Upper lobe of left lung (tissue), 6 donors: ENCODE results near the gene GABBR2. TPM values are rescaled to one million over a fixed set of nuclear protein-coding genes. Genes with fewer than 3 reads are reported as not detected.

Source experiments
- ATAC-seq, 2 donors: fragments of 200-7000 bp; cut with Tn5 transposase; one replicate each; pipeline ENCODE4 v1.9.1; 2022; ENCODE audit warnings: mild to moderate bottlenecking in 2 of 2, moderate library complexity in 2 of 2; ENCODE audit not compliant: low FRiP score in 2 of 2
- DNase-seq, 2 donors: peaks; one replicate each; pipeline ENCODE4 v3.0.0-alpha.2; 2019 to 2020
- H3K27ac ChIP-seq, 4 donors: fragments of 200-600 bp; sonication (generic); one replicate each; pipeline ENCODE4 v1.5.1; 2016 to 2019
- H3K27me3 ChIP-seq, 4 donors: fragments of 200-600 bp; sonication (generic); one replicate each; pipeline ENCODE4 v1.5.1; 2017 to 2019
- H3K36me3 ChIP-seq, 4 donors: fragments of 200-600 bp; sonication (generic); one replicate each; pipeline ENCODE4 v1.5.1; 2016 to 2019
- H3K4me1 ChIP-seq, 4 donors: fragments of 200-600 bp; sonication (generic); one replicate each; pipeline ENCODE4 v1.5.1; 2018 to 2019
- H3K4me3 ChIP-seq, 4 donors: fragments of 200-600 bp; sonication (generic); one replicate each; pipeline ENCODE4 v1.5.1; 2017 to 2019; ENCODE audit warnings: mild to moderate bottlenecking in 2 of 4, moderate library complexity in 1 of 4
- H3K9me3 ChIP-seq, 4 donors: fragments of 200-600 bp; sonication (generic); one replicate each; pipeline ENCODE4 v1.5.1; 2018 to 2019
- CTCF ChIP-seq, 6 experiments: fragments of 450-650 bp in 4 of 6; fragments of 200-600 bp in 2 of 6; sonication (generic) in 2 of 6; IDR thresholded peaks; one replicate each; pipeline ENCODE4 v1.5.1; 2016 to 2019; ENCODE audit warnings: antibody characterized with exemption in 6 of 6
- EP300 ChIP-seq, 4 donors: sonication (generic); formaldehyde crosslinking; IDR thresholded peaks; one replicate each; pipeline ENCODE4 v1.5.1; 2017; ENCODE audit warnings: antibody characterized with exemption in 4 of 4, control low read depth in 2 of 4
- POLR2A ChIP-seq, 4 donors: fragments of 450-650 bp; IDR thresholded peaks; one replicate each; pipeline ENCODE4 v1.5.1; 2016 to 2017; ENCODE audit warnings: antibody characterized with exemption in 4 of 4, mild to moderate bottlenecking in 2 of 4
- POLR2AphosphoS5 ChIP-seq, 2 donors: sonication (generic); formaldehyde crosslinking; IDR thresholded peaks; one replicate each; pipeline ENCODE4 v1.5.1; 2017; ENCODE audit warnings: antibody characterized with exemption in 2 of 2
- WGBS, 2 donors: methylation state at CpG; one replicate each; pipeline ENCODE4 v1.1.5; 2017 to 2018; 5-methylcytosine and 5-hydroxymethylcytosine counted together
- total RNA-seq, 6 donors: library from RNA; depleted of rRNA in 4 of 6; stranded (reverse); fragments of >200 nt in 4 of 6; gene quantifications; one replicate each; pipeline versions ENCODE4 v1.1.0 to v1.2.1, GENCODE V29; 2016 to 2021
- donor health status: DM: no; HTN: no; CAD: no; lungs with moderate emphysema.
- donor health status: DM: no; HTN: yes; CAD: no; lungs with severe emphysema.

GABBR2 gene
- total RNA-seq, 6 donors from 2014 or later, result 0.15 to 1.00 (median 0.81) TPM; not detected in 1

GRCh38 chr9:98747476-98747875 is 38.7 kb upstream of the GABBR2 start:
- no peak for DNase-seq
- 91 to 92% methylated on average over 4 to 5 of the region's 5 CpGs for WGBS, 2 donors
- H3K27ac ChIP-seq, result no peak overlapping the region
- H3K4me1 ChIP-seq, result no peaks in the 10 kb centered on the region
- TF ChIP-seq POLR2A (IDR thresholded peaks at IDR 0.05), result no peak
- no peak for TF ChIP-seq EP300 (IDR thresholded peaks at IDR 0.05)
- TF ChIP-seq POLR2AphosphoS5 (IDR thresholded peaks at IDR 0.05), result no peak
- no peak for TF ChIP-seq CTCF (IDR thresholded peaks at IDR 0.05)
- H3K9me3 ChIP-seq, result no peaks in the 10 kb centered on the region
- H3K4me3 ChIP-seq, result no peak overlapping the region
- peaks cover 0 to 40% (median 26%) of the 10 kb centered on the region in 4 donors for H3K36me3 ChIP-seq
- ATAC-seq, result no peak
- no peaks in the 10 kb centered on the region for H3K27me3 ChIP-seq

- peaks cover 0 to 37% (median 18%) of the 10 kb centered on the region in 4 donors for H3K36me3 ChIP-seq
- no peak overlapping the region for H3K27ac ChIP-seq
- H3K9me3 ChIP-seq, result no peaks in the 10 kb centered on the region
- no peaks in the 10 kb centered on the region for H3K27me3 ChIP-seq
- no peaks in the 10 kb centered on the region for H3K4me1 ChIP-seq
- no peak for TF ChIP-seq EP300 (IDR thresholded peaks at IDR 0.05)
- no peak for TF ChIP-seq POLR2AphosphoS5 (IDR thresholded peaks at IDR 0.05)
- TF ChIP-seq CTCF (IDR thresholded peaks at IDR 0.05), result no peak
- TF ChIP-seq POLR2A (IDR thresholded peaks at IDR 0.05), result no peak
- whole genome bisulfite sequencing, 2 donors, result 94 to 95% methylated on average over 7 of the region's 7 CpGs
- ATAC-seq (no peak), DNase-seq (no peak)
- H3K4me3 ChIP-seq, result no peak overlapping the region
These were observed 36.7 kb upstream of the GABBR2 start for GRCh38 chr9:98745470-98745869.

GRCh38 chr9:98743818-98744611 is 35.3 kb upstream of the GABBR2 start:
- TF ChIP-seq POLR2AphosphoS5 (IDR thresholded peaks at IDR 0.05) (no peak), POLR2A (IDR thresholded peaks at IDR 0.05) (no peak), CTCF (IDR thresholded peaks at IDR 0.05) (no peak), EP300 (IDR thresholded peaks at IDR 0.05) (no peak)
- H3K4me1 ChIP-seq, result no peaks in the 10 kb centered on the region
- 93 to 97% methylated on average over 13 to 14 of the region's 14 CpGs for WGBS, 2 donors
- no peak overlapping the region for H3K4me3 ChIP-seq
- H3K36me3 ChIP-seq, result peaks cover 0 to 32% (median 14%) of the 10 kb centered on the region in 4 donors
- H3K9me3 ChIP-seq, result no peaks in the 10 kb centered on the region
- H3K27me3 ChIP-seq, result no peaks in the 10 kb centered on the region
- ATAC-seq (no peak), DNase-seq (no peak)
- no peak overlapping the region for H3K27ac ChIP-seq

GRCh38 chr9:98743329-98743728 is 34.6 kb upstream of the GABBR2 start:
- ATAC-seq, result no peak
- no peak for DNase-seq
- Histone ChIP-seq H3K4me3 (no peak overlapping the region), H3K36me3 (peaks cover 0 to 30% (median 11%) of the 10 kb centered on the region in 4 donors), H3K4me1 (no peaks in the 10 kb centered on the region), H3K27me3 (no peaks in the 10 kb centered on the region), H3K9me3 (no peaks in the 10 kb centered on the region), H3K27ac (no peak overlapping the region)
- WGBS, 2 donors, result 91 to 97% methylated on average over 2 of the region's 2 CpGs
- TF ChIP-seq EP300 (IDR thresholded peaks at IDR 0.05) (no peak), CTCF (IDR thresholded peaks at IDR 0.05) (no peak), POLR2A (IDR thresholded peaks at IDR 0.05) (no peak), POLR2AphosphoS5 (IDR thresholded peaks at IDR 0.05) (no peak)
